Measurements from ENCODE around the gene NMT1.

Gene NMT1

DNA sequence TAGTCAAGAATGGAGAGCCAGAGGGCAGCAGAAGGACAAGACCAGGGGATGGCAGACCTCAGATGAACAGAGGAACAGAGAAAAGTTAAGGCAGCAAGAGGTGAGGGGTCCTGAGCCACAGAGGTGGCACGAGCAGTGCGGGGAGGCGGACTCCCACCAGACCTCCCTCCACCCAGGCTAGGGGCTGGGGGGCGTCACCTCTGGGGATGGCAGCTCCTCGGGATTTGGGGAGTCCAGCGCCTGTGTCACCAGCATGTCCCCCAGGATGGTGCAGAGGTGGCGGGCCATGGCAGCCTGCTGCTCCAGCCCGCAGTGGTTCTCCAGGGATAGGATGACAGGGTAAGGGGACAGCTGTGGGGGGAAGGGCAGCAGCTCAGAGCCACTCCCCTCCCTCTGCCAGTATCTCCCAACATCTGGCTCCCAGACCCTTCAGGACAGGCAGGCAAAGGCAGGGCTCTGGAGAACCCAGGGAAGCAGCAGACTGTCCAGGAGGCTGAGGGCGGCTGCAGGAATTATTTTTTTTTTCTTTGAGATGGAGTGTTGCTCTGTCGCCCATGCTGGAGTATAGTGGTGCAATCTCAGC, 55.4 kb downstream of the NMT1 start:
- no peak overlapping the region for H3K27ac ChIP-seq (ENCODE audit: low read length)
- no peaks in the 10 kb centered on the region for H3K4me1 ChIP-seq (ENCODE audit: insufficient read depth, low read length)
- H3K27me3 ChIP-seq (ENCODE audit: insufficient read depth, low read length, poor library complexity), result no peaks in the 10 kb centered on the region
- no peaks in the 10 kb centered on the region for H3K79me2 ChIP-seq (ENCODE audit: insufficient read depth, low read length)
- no peaks in the 10 kb centered on the region; the same call in 1 of the 2 replicates for H4K20me1 ChIP-seq (ENCODE audit: insufficient read depth, low read length)
- no peaks in the 10 kb centered on the region for H3K9me3 ChIP-seq (ENCODE audit: insufficient read depth, low read length, severe bottlenecking)
- no peak for DNase-seq
- H2AFZ ChIP-seq (ENCODE audit: low read depth, low read length), result no peak overlapping the region
- ATAC-seq (ENCODE audit: insufficient read depth, low read depth), result no peak
- H3K36me3 ChIP-seq (ENCODE audit: insufficient read depth, low read length), result no peaks in the 10 kb centered on the region
- no peak overlapping the region for H3K4me2 ChIP-seq (ENCODE audit: insufficient read depth, low read length)
- no peak overlapping the region for H3K4me3 ChIP-seq (ENCODE audit: low read depth in 1 of 2, low read length in 2 of 2)
- TF ChIP-seq, protein P1, sequence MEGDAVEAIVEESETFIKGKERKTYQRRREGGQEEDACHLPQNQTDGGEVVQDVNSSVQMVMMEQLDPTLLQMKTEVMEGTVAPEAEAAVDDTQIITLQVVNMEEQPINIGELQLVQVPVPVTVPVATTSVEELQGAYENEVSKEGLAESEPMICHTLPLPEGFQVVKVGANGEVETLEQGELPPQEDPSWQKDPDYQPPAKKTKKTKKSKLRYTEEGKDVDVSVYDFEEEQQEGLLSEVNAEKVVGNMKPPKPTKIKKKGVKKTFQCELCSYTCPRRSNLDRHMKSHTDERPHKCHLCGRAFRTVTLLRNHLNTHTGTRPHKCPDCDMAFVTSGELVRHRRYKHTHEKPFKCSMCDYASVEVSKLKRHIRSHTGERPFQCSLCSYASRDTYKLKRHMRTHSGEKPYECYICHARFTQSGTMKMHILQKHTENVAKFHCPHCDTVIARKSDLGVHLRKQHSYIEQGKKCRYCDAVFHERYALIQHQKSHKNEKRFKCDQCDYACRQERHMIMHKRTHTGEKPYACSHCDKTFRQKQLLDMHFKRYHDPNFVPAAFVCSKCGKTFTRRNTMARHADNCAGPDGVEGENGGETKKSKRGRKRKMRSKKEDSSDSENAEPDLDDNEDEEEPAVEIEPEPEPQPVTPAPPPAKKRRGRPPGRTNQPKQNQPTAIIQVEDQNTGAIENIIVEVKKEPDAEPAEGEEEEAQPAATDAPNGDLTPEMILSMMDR (IDR thresholded peaks at IDR 0.05; ENCODE audit: borderline replicate concordance, extremely low read depth, low read length, poor library complexity, severe bottlenecking), result no peak
- TF ChIP-seq EZH2 (IDR thresholded peaks at IDR 0.05; ENCODE audit: borderline replicate concordance, low read depth, low read length, severe bottlenecking), result no peak
- no peak overlapping the region for H3K9ac ChIP-seq (ENCODE audit: low read depth, low read length)

DNA sequence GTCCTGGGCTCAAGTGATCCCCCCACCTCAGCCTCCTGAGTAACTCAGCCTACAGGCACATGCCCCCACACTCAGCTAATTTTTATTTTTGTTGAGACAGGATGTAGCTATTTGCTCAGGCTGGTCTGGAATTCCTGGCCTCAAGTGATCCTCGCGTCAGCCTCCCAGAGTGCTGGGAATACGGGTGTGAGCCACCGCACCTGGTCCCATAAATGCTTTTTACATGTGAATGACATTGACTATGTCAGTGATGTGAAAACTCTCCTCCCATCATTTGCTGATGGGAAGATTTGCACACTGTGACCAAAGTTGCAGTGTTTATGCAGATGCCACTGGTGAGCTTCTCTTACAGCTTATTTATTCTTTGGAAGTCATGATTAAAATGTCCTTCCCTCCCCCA, 56.2 kb downstream of the NMT1 start:
- Histone ChIP-seq H3K79me2 (ENCODE audit: insufficient read depth, low read length) (no peaks in the 10 kb centered on the region), H2AFZ (ENCODE audit: low read depth, low read length) (no peak overlapping the region), H3K9me3 (ENCODE audit: insufficient read depth, low read length, severe bottlenecking) (no peaks in the 10 kb centered on the region), H3K9ac (ENCODE audit: low read depth, low read length) (no peak overlapping the region), H3K4me3 (ENCODE audit: low read depth in 1 of 2, low read length in 2 of 2) (no peak overlapping the region), H3K27ac (ENCODE audit: low read length) (no peak overlapping the region), H4K20me1 (ENCODE audit: insufficient read depth, low read length) (no peaks in the 10 kb centered on the region; the same call in 1 of the 2 replicates), H3K4me2 (ENCODE audit: insufficient read depth, low read length) (no peak overlapping the region), H3K27me3 (ENCODE audit: insufficient read depth, low read length, poor library complexity) (no peaks in the 10 kb centered on the region), H3K36me3 (ENCODE audit: insufficient read depth, low read length) (no peaks in the 10 kb centered on the region), H3K4me1 (ENCODE audit: insufficient read depth, low read length) (no peaks in the 10 kb centered on the region)
- no peak for TF ChIP-seq EZH2 (IDR thresholded peaks at IDR 0.05; ENCODE audit: borderline replicate concordance, low read depth, low read length, severe bottlenecking)
- TF ChIP-seq, protein P1 (IDR thresholded peaks at IDR 0.05; ENCODE audit: borderline replicate concordance, extremely low read depth, low read length, poor library complexity, severe bottlenecking), result no peak
- ATAC-seq (ENCODE audit: insufficient read depth, low read depth) (no peak), DNase-seq (no peak)

DNA sequence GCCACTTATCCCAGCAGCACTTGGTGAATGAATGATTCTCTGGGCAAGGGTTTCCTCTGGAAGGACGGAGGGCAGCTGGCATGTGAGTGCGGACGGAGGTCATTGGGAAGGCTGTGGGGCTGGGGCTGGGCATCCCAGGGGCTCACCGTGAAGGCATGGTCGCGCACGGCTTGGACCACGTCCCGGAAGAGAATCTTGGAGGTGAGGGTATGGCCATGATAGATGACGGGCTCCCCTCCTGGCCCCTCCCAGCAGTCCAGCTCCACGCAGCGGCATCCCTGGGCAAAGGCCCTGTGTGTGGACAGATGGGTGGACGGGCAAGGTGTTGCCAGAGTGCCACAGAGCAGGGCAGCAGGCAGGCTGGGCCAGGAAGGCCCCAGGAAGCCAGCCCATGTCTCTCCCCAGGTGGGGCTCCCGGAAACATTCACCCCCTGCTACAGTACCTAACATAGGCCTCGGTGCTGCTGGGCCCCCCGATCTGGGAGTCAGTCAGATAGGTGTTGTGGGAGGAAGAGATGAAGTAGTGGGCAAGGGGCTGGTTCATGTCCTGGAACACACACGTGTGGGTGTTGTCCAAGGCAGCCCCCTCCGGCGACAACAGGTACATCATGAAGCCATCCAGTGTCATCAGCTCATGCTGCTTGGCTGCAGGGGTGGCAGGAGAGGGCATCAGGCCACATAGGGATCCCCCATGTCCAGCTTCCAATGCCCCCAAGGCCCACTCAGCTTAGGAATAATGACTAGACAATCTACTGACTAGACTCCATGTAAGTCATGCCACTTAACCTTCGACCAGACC, 56.9 kb downstream of the NMT1 start:
- no peak overlapping the region for H2AFZ ChIP-seq (ENCODE audit: low read depth, low read length)
- TF ChIP-seq, protein P1 (IDR thresholded peaks at IDR 0.05; ENCODE audit: borderline replicate concordance, extremely low read depth, low read length, poor library complexity, severe bottlenecking), result no peak
- TF ChIP-seq EZH2 (IDR thresholded peaks at IDR 0.05; ENCODE audit: borderline replicate concordance, low read depth, low read length, severe bottlenecking), result no peak
- H3K36me3 ChIP-seq (ENCODE audit: insufficient read depth, low read length), result no peaks in the 10 kb centered on the region
- no peaks in the 10 kb centered on the region for H3K9me3 ChIP-seq (ENCODE audit: insufficient read depth, low read length, severe bottlenecking)
- no peak overlapping the region for H3K4me3 ChIP-seq (ENCODE audit: low read depth in 1 of 2, low read length in 2 of 2)
- H3K4me1 ChIP-seq (ENCODE audit: insufficient read depth, low read length), result no peaks in the 10 kb centered on the region
- no peak for ATAC-seq (ENCODE audit: insufficient read depth, low read depth)
- no peak overlapping the region for H3K27ac ChIP-seq (ENCODE audit: low read length)
- DNase-seq, result no peak
- no peaks in the 10 kb centered on the region for H3K27me3 ChIP-seq (ENCODE audit: insufficient read depth, low read length, poor library complexity)
- no peaks in the 10 kb centered on the region for H3K79me2 ChIP-seq (ENCODE audit: insufficient read depth, low read length)
- no peak overlapping the region for H3K4me2 ChIP-seq (ENCODE audit: insufficient read depth, low read length)
- H4K20me1 ChIP-seq (ENCODE audit: insufficient read depth, low read length), result no peaks in the 10 kb centered on the region; the same call in 1 of the 2 replicates
- no peak overlapping the region for H3K9ac ChIP-seq (ENCODE audit: low read depth, low read length)
